HEK293 (cell line): ENCODE data around the gene ZNF763.

Source experiments
- CTCF ChIA-PET: fragments of 350-600 bp; formaldehyde crosslinking; extraction: SDS; loops from one replicate; lab custom pipeline; 2021; ENCODE audit warnings: antibody characterized with exemption; lab: Yijun Ruan, JAX
- POLR2A ChIA-PET: fragments of 300-600 bp; formaldehyde crosslinking; extraction: SDS; loops from one replicate; lab custom pipeline; 2020; ENCODE audit warnings: antibody characterized with exemption, inconsistent platforms; lab: Yijun Ruan, JAX
- H3K27ac ChIP-seq: fragments of 200-500 bp; sonication (Bioruptor generic); 2 replicates; pipeline ENCODE4 v1.5.1; 2014; ENCODE audit warnings: low read depth, low read length, control low read depth, inconsistent platforms; ENCODE audit errors: extremely low read depth
- H3K36me3 ChIP-seq, 2 experiments: fragments of 200-500 bp in 1 of 2; sonication (Bioruptor generic) in 1 of 2; 1 replicate in 1 of 2; 2 replicates in 1 of 2; pipeline ENCODE4 v1.5.1; 2014 to 2017; ENCODE audit warnings: inconsistent platforms in 2 of 2, low read length in 2 of 2; ENCODE audit not compliant: control insufficient read depth in 2 of 2, insufficient read depth in 1 of 2
- H3K4me1 ChIP-seq: fragments of 200-500 bp; sonication (Bioruptor generic); 2 replicates; pipeline ENCODE4 v1.5.1; 2014; ENCODE audit warnings: mild to moderate bottlenecking, low read length, inconsistent platforms; ENCODE audit not compliant: control insufficient read depth, insufficient read depth
- H3K4me3 ChIP-seq: 2 replicates; pipeline ENCODE4 v1.5.1; 2011; ENCODE audit warnings: low read depth, mild to moderate bottlenecking, control low read depth, low read length, moderate library complexity
- H3K9me3 ChIP-seq: fragments of 200-500 bp; sonication (Bioruptor generic); 2 replicates; pipeline ENCODE4 v1.5.1; 2014; ENCODE audit warnings: low read depth, low read length, inconsistent platforms; ENCODE audit not compliant: control insufficient read depth, insufficient read depth
- AEBP2 ChIP-seq: fragments of 450-650 bp; formaldehyde crosslinking; IDR thresholded peaks from 2 replicates; pipeline ENCODE4 v1.5.1; 2016; ENCODE audit warnings: missing biosample characterization, missing genetic modification characterization, borderline replicate concordance
- BCL11B ChIP-seq: fragments of 450-650 bp; formaldehyde crosslinking; IDR thresholded peaks from 2 replicates; pipeline ENCODE4 v1.5.1; 2016; ENCODE audit warnings: low read depth, missing biosample characterization, missing genetic modification characterization
- ELK4 ChIP-seq: IDR thresholded peaks from 2 replicates; pipeline ENCODE4 v1.6.1; 2011; ENCODE audit warnings: mild to moderate bottlenecking, low read depth, low read length, borderline replicate concordance
- KLF1 ChIP-seq: fragments of 450-650 bp; formaldehyde crosslinking; IDR thresholded peaks from 2 replicates; pipeline ENCODE4 v1.5.1; 2016; ENCODE audit warnings: missing biosample characterization, missing genetic modification characterization
- KLF9 ChIP-seq: fragments of 450-650 bp; formaldehyde crosslinking; IDR thresholded peaks from 2 replicates; pipeline ENCODE4 v1.5.1; 2016; ENCODE audit warnings: missing biosample characterization, missing genetic modification characterization, low read depth
- PBX3 ChIP-seq: sonication (generic); formaldehyde crosslinking; IDR thresholded peaks from 2 replicates; pipeline ENCODE4 v1.8.1; 2022; ENCODE audit warnings: mild to moderate bottlenecking, moderate library complexity, missing genetic modification reagents
- TSHZ1 ChIP-seq: fragments of 450-650 bp; formaldehyde crosslinking; IDR thresholded peaks from 2 replicates; pipeline ENCODE4 v1.5.1; 2016; ENCODE audit warnings: missing biosample characterization, missing genetic modification characterization, borderline replicate concordance
- ZBTB11 ChIP-seq: fragments of 450-650 bp; formaldehyde crosslinking; conservative IDR thresholded peaks from 2 replicates; pipeline ENCODE4 v1.5.1; 2016; ENCODE audit warnings: low read depth, missing biosample characterization, missing genetic modification characterization
- ZBTB7A ChIP-seq: fragments of 450-650 bp; formaldehyde crosslinking; IDR thresholded peaks from 2 replicates; pipeline ENCODE4 v1.5.1; 2016; ENCODE audit warnings: low read depth, missing biosample characterization, missing genetic modification characterization
- ZNF18 ChIP-seq: fragments of 450-650 bp; formaldehyde crosslinking; IDR thresholded peaks from 2 replicates; pipeline ENCODE4 v1.5.1; 2016; ENCODE audit warnings: missing biosample characterization, missing genetic modification characterization
- ZNF184 ChIP-seq: fragments of 450-650 bp; IDR thresholded peaks from 2 replicates; pipeline ENCODE4 v1.5.1; 2018; ENCODE audit warnings: missing biosample characterization, mild to moderate bottlenecking, missing genetic modification characterization
- ZNF248 ChIP-seq: fragments of 450-650 bp; formaldehyde crosslinking; IDR thresholded peaks from 2 replicates; pipeline ENCODE4 v1.5.1; 2017; ENCODE audit warnings: missing biosample characterization, missing genetic modification characterization
- ZNF350 ChIP-seq: fragments of 450-650 bp; formaldehyde crosslinking; IDR thresholded peaks from 2 replicates; pipeline ENCODE4 v1.5.0; 2017; ENCODE audit warnings: missing biosample characterization, mild to moderate bottlenecking, missing genetic modification characterization
- ZNF449 ChIP-seq: fragments of 450-650 bp; formaldehyde crosslinking; IDR thresholded peaks from 2 replicates; pipeline ENCODE4 v1.5.1; 2017; ENCODE audit warnings: missing biosample characterization, mild to moderate bottlenecking, missing genetic modification characterization, moderate library complexity
- ZNF514 ChIP-seq: fragments of 450-650 bp; formaldehyde crosslinking; IDR thresholded peaks from 2 replicates; pipeline ENCODE4 v1.5.1; 2016; ENCODE audit warnings: missing biosample characterization, missing genetic modification characterization
- ZNF529 ChIP-seq: fragments of 450-650 bp; formaldehyde crosslinking; IDR thresholded peaks from 2 replicates; pipeline ENCODE4 v1.5.1; 2017; ENCODE audit warnings: missing genetic modification characterization, missing biosample characterization; ENCODE audit not compliant: insufficient replicate concordance
- ZNF548 ChIP-seq: fragments of 450-650 bp; formaldehyde crosslinking; IDR thresholded peaks from 2 replicates; pipeline ENCODE4 v1.5.1; 2016; ENCODE audit warnings: missing biosample characterization, missing genetic modification characterization
- ZNF660 ChIP-seq: fragments of 450-650 bp; IDR thresholded peaks from 2 replicates; pipeline ENCODE4 v1.5.1; 2018; ENCODE audit warnings: missing biosample characterization, mild to moderate bottlenecking, missing genetic modification characterization
- ZNF747 ChIP-seq: fragments of 450-650 bp; formaldehyde crosslinking; IDR thresholded peaks from 2 replicates; pipeline ENCODE4 v1.5.1; 2016; ENCODE audit warnings: missing biosample characterization, missing genetic modification characterization
- ZNF843 ChIP-seq: fragments of 450-650 bp; formaldehyde crosslinking; IDR thresholded peaks from 2 replicates; pipeline ENCODE4 v1.5.1; 2016; ENCODE audit warnings: missing biosample characterization, missing genetic modification characterization
- ZSCAN30 ChIP-seq: fragments of 450-650 bp; IDR thresholded peaks from 2 replicates; pipeline ENCODE4 v1.5.1; 2018; ENCODE audit warnings: missing biosample characterization, mild to moderate bottlenecking, missing genetic modification characterization, moderate library complexity

Gene ZNF763

GRCh38 chr19:11924886-11925650, 39.8 kb upstream of the ZNF763 start, which contains the start of gene ZNF700:
TSS of gene ZNF700 (plus strand) at chr19:11925107. CDS start at chr19:11925211, 104 bp downstream.
- ChIA-PET POLR2A (interaction anchor here (0.6 to 2.0 kb wide), 10 partner anchors 9 to 363 kb away, joined by 3 to 7 read pairs (median 4); partner anchors contain the start of genes ZNF136, ZNF433 and ZNF441), CTCF (interaction anchor here (1.0 to 3.5 kb wide), 2 partner anchors 46 to 64 kb away, joined by 3 to 29 read pairs; no protein-coding TSS in a partner anchor)
- H3K36me3 ChIP-seq, result peaks cover 0 to 16% of the 10 kb centered on the region in 2 experiments; a peak in 1 of 3 replicates
- peak within 1 kb of the TSS; percentile 33; the same call in 1 of the 2 replicates for H3K27ac ChIP-seq
- no peaks in the 10 kb centered on the region for H3K9me3 ChIP-seq
- peak within 1 kb of the TSS; percentile 77 for H3K4me3 ChIP-seq
- no peaks in the 10 kb centered on the region for H3K4me1 ChIP-seq
- TF ChIP-seq ZSCAN30 (tag by site-specific recombination) (peak; percentile 56; the same call in 1 of the 2 replicates), AEBP2 (no peak), ZBTB11 (tag by site-specific recombination) (peak; percentile 72; the same call in 1 of the 2 replicates), ZNF548 (no peak), PBX3 (CRISPR knock-in tag) (peak; percentile 78; the same call in 1 of the 2 replicates), ZNF18 (tag by site-specific recombination) (no peak), ZNF747 (tag by site-specific recombination) (no peak), ZNF843 (tag by site-specific recombination) (0 out of 2 replicates have a peak, but pooled peaks have one; percentile 23), ZNF514 (no peak), TSHZ1 (tag by site-specific recombination) (no peak), ZNF660 (tag by site-specific recombination) (peak; percentile 76; the same call in 1 of the 2 replicates), ZNF184 (tag by site-specific recombination) (no peak), ZNF350 (tag by site-specific recombination) (peak; percentile 81), KLF9 (tag by site-specific recombination) (peak; percentile 79), ZBTB7A (0 out of 2 replicates have a peak, but pooled peaks have one; percentile 63), ELK4 (no peak), ZNF529 (no peak), ZNF449 (tag by site-specific recombination) (no peak), KLF1 (tag by site-specific recombination) (no peak), BCL11B (tag by site-specific recombination) (no peak), ZNF248 (no peak)
